Thyroid gland (tissue), 4 donors: ENCODE data around the gene PGGHG.

ENCODE experiments used
- POLR2A ChIP-seq, 2 donors: fragments of 450-650 bp; IDR thresholded peaks; one replicate each; pipeline ENCODE4 v1.6.1; 2017; ENCODE audit warnings: antibody characterized with exemption in 2 of 2, mild to moderate bottlenecking in 2 of 2, moderate library complexity in 1 of 2
- TF ChIP-seq, protein P1 (sequence below), 6 experiments: fragments of 200-600 bp in 3 of 6; fragments of 450-650 bp in 3 of 6; sonication (generic) in 3 of 6; IDR thresholded peaks; one replicate each; pipeline ENCODE4 v1.5.1; 2016 to 2019; ENCODE audit warnings: antibody characterized with exemption in 6 of 6, mild to moderate bottlenecking in 2 of 6, inconsistent platforms in 1 of 6, moderate library complexity in 1 of 6

GRCh38 chr11:279966-280705 is 8.8 kb upstream of the PGGHG start:
- TF ChIP-seq, protein P1, sequence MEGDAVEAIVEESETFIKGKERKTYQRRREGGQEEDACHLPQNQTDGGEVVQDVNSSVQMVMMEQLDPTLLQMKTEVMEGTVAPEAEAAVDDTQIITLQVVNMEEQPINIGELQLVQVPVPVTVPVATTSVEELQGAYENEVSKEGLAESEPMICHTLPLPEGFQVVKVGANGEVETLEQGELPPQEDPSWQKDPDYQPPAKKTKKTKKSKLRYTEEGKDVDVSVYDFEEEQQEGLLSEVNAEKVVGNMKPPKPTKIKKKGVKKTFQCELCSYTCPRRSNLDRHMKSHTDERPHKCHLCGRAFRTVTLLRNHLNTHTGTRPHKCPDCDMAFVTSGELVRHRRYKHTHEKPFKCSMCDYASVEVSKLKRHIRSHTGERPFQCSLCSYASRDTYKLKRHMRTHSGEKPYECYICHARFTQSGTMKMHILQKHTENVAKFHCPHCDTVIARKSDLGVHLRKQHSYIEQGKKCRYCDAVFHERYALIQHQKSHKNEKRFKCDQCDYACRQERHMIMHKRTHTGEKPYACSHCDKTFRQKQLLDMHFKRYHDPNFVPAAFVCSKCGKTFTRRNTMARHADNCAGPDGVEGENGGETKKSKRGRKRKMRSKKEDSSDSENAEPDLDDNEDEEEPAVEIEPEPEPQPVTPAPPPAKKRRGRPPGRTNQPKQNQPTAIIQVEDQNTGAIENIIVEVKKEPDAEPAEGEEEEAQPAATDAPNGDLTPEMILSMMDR (IDR thresholded peaks at IDR 0.05), result no peak
- no peak for TF ChIP-seq POLR2A (IDR thresholded peaks at IDR 0.05)
